Gastroesophageal sphincter (tissue), 3 donors: ENCODE measurements around the gene CACNG6.

Source experiments
- CTCF ChIP-seq, 4 experiments: fragments of 200-600 bp in 2 of 4; fragments of 450-650 bp in 2 of 4; sonication (generic) in 1 of 4; IDR thresholded peaks; one replicate each; pipeline ENCODE4 v1.5.1; 2017 to 2019; ENCODE audit warnings: antibody characterized with exemption in 4 of 4, mild to moderate bottlenecking in 2 of 4, moderate library complexity in 2 of 4
- POLR2A ChIP-seq, 2 donors: fragments of 450-650 bp; IDR thresholded peaks; one replicate each; pipeline ENCODE4 v1.6.1; 2017; ENCODE audit warnings: antibody characterized with exemption in 2 of 2, mild to moderate bottlenecking in 2 of 2, moderate library complexity in 1 of 2

GRCh38 chr19:54014920-54015560, 23.6 kb downstream of the CACNG6 start:
- no peak for TF ChIP-seq CTCF (IDR thresholded peaks at IDR 0.05)
- TF ChIP-seq POLR2A (IDR thresholded peaks at IDR 0.05): no peak
